Activated naive CD4-positive, alpha-beta T cell treated with anti-CD3 and anti-CD28 coated beads, Interleukin-2, amount 50 U/mL, for 16 hours (primary cell): ENCODE measurements around the gene APOC3.
"Not testable (repeated sequence)": the region's sequence is repeated elsewhere in the genome, so short reads cannot be mapped to it uniquely, and the experiment has no call there.

Experiments used
- DNase-seq: peaks from one replicate; pipeline ENCODE4 v3.0.0-alpha.2; 2020

APOC3 gene

GRCh38 chr11:116832350-116833290 lies 2.9 kb downstream of the APOC3 start:
- DNase-seq: no peak

DNA sequence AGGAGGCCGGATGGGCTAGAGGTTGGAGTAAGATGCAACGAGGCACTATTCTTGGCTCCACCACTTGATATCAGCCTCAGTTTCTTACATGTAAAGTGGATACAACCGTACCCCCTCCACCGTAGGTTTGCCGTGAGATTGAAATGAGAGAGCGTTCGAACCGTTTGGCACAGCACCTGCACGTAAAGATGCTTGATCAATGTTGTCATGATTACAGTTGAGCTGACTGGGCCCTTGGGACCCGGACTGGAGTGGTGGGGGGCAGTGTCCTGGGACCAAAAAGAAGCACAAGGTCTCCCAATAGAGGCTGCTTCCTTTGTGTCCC lies 3.7 kb downstream of the APOC3 start:
- no peak for DNase-seq

DNA sequence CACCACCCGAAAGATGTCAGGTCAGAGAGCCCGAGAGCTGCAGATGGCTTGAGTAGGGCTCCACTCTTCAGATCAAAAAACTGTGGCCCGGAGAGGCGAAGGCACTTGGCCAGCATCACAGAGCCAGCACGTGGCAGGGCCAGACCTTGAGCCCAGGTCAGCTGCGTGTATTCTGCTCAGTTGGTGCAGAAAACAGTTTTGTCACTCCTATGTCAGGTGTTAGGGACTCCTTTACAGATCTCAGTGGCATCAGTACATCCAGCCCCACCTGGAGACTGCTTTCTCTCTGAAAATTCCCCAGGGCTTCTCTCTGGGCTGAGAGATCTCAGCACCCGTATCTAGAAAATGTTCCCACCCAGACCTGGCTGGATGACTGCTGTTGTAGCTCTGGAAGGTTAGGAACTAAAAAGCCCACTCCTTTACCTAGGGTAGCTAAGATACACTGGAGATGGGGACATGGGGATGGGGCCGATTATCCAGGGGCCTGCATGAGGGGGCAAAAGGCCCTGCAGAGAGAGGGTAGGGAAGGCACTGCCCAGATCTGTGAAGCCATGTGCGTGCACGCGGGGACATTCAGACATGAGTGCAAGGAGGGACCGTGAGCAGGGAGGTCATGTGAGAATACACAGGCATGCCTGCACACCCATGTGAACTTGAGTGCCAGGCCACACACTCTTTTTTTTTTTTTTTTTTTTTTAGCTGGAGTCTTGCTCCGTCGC lies 4.3 kb downstream of the APOC3 start:
- DNase-seq: no peak

- not testable (repeated sequence) for DNase-seq
Measured at GRCh38 chr11:116834535-116835041, 4.9 kb downstream of the APOC3 start.

GRCh38 chr11:116835042-116835772 lies 5.5 kb downstream of the APOC3 start:
- DNase-seq: no peak

DNA sequence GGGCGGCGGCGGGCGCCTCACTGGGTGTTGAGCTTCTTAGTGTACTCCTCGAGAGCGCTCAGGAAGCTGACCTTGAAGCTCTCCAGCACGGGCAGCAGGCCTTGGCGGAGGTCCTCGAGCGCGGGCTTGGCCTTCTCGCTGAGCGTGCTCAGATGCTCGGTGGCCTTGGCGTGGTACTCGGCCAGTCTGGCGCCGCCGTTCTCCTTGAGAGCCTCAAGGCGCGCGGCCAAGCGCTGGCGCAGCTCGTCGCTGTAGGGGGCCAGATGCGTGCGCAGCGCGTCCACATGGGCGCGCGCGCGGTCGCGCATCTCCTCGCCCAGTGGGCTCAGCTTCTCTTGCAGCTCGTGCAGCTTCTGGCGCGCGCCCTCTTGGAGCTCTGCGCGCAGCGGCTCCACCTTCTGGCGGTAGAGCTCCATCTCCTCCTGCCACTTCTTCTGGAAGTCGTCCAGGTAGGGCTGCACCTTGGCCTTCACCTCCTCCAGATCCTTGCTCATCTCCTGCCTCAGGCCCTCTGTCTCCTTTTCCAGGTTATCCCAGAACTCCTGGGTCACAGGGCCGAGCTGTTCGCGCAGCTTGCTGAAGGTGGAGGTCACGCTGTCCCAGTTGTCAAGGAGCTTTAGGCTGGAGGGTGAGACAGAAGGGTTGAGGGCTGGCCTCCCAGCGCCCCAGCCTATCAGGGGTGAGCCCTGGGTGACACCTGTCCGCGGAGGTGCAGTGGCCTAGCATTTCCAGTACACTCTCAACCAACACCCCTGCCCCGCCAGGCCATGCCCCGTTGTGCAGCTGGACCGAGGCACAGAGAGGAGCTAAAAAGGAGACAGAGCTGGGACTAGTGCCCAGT lies 6.3 kb downstream of the APOC3 start:
- peak; percentile 81 for DNase-seq

DNA sequence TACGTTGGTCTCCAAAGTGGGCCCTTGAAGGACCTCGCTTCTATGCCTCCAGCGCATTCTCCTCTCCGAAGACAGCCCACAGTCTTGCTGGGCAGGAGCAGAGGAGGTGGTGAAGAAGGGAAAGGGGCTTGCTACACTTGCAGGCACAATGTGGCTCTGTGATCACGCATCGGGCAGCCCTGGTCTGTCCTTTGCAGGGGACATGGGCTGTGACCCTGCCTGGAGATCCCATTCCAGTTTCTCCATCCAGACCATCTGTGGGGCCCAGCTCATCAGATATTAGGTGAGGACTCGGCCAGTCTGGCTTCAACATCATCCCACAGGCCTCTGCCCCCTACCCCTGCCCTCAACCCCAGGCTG lies 6.9 kb downstream of the APOC3 start:
- no peak for DNase-seq

DNA sequence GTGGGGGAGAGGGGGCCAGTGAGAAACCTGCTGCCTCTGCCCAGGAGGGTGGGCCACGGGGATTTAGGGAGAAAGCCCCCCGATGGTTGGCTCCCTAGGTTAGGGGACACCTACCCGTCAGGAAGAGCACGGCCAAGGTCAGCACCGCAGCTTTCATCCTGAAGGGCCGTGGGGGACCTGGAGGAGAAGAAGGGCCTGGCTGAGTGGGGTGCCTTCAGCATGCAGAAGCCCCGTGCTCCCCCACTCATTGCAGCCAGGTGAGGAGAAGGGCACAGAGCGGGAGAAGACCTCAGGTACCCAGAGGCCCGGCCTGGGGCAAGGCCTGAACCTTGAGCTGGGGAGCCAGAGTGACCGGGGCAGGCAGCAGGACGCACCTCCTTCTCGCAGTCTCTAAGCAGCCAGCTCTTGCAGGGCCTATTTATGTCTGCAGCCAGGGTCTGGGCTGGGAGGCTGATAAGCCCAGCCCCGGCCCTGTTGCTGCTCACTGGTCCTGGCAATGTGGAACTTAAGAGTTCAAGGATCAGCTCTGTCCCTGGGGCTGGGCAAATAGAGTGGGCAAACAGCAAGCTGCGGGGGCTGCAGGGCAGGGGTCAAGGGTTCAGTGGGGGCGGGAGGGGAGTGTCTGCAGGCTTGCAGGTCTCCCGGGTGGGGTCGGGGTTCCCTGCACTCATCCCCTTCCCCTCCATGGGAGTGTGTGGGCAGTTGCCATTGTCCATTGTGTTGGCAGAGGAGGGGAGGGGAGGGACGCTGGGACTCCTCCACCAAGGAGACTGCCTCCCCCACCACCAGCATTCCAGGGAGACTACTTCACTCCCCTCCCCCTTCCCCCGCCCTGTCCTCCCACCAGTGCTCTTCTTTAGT lies 7.8 kb downstream of the APOC3 start, which contains the start of gene APOA1:
TSS of gene APOA1 (minus strand) at position 392 of the 861 bp plus-strand sequence. CDS start at position 157, 235 bp downstream.
- no peak for DNase-seq

DNA sequence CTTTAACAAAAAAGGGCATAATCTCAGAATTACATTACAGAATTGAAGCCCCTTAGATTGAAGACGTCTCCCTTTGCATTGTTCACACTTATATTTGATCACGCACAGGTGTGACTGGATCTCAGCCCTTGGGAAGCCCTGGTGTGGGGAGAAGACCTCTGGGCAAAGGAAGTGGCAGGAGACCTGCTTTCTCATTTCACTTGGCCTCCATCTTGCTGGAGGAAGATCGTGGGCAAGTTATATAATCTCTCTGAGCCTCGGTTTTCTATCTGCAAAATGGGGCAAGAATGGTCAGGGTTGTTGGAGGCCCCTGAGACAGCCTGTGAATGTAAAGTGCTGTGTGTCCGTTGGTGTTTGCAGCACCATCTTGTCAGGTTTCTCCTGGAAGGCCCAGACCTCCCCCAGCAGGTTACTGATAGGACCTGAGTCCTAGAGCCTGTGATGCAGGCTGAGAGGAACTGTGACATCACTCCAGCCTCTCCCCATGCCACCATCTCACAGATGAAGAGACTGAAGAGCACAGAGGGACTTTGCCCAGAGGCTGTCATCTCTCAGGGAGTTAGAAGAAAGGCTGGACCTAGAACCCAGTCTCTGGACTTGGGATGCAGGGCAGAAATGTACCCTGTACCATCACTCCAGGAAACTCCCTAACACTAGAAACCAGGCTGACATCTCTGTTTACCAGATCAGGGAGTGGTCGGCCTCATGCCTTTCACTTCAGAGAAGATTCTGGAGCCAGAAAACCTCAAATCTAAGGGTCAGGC lies 8.8 kb downstream of the APOC3 start:
- no peak for DNase-seq

DNA sequence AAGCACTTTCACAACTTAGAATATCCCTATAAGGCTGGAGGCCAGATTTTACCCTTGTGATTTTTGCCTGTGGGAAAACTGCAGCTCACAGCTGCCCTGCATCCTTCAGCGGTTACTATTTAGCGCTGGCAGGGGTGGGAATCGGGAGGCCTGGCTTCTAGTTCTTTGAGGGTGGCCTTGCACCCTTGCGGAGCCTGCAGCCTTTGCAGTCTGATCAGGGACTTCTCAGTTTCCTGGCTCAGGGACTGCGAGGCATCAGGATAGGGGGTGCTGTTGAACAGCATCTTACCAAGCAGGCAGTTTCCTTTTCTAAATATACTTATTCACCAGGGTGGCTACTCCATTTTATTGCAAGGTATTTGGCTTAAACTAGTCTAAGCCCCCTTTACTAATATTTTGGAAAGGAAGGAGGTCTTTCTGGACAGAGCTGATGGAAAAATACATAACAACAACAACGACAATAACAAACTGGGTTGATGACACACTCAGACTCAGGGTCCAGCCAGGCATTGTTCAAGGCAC lies 10.6 kb downstream of the APOC3 start:
- no peak for DNase-seq

DNA sequence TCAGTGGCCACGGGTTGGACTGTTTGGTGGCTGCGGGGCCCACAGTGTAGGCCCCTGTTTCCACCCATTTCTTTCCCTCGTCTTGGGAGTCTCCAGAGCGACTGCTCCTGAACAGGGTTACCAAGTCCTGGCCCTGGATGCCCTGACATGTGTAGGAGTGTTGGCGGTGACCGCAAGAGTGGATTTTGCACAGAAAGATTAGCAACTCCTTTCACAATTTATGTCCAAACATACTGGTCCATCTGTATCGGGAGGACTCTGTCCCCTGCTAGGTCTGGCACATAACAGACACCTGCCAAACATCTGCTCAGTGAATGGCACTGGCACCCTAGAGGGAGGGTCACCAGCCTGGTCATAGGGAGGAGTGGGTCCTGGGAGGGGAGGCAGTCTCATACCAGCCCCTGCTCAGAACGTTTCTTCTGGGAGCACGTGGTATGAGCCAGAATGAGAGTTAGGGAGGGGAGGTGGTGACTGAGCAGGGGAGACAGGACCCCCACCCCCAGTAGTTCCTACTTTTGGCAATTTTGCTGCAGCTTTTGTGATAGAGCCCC lies 11.1 kb downstream of the APOC3 start:
- no peak for DNase-seq

- no peak for DNase-seq
Measured at GRCh38 chr11:116842117-116842516, 12.4 kb downstream of the APOC3 start.

- no peak for DNase-seq
Measured at GRCh38 chr11:116842909-116843308, 13.2 kb downstream of the APOC3 start.

GRCh38 chr11:116843661-116844060 lies 14.0 kb downstream of the APOC3 start:
- DNase-seq: no peak

DNA sequence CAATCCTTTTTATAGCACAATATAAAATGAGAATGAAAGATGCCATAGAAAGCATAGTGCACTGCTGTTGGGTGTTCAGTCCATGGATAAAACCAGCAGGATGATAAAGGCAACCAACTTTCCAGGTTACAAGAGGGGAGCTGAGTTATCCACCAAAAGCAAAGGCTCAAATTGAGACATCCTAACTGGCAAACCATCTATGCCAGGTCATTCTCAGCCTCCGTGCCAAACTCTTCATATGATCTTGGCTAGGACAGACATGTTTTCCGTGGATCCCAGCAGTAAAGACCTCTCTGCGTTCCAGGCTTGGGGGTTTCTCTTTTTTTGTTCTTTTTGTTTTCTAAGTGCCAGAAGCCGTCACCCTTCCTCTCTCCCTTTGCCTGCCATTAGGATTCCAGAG lies 15.0 kb downstream of the APOC3 start:
- DNase-seq: no peak

DNA sequence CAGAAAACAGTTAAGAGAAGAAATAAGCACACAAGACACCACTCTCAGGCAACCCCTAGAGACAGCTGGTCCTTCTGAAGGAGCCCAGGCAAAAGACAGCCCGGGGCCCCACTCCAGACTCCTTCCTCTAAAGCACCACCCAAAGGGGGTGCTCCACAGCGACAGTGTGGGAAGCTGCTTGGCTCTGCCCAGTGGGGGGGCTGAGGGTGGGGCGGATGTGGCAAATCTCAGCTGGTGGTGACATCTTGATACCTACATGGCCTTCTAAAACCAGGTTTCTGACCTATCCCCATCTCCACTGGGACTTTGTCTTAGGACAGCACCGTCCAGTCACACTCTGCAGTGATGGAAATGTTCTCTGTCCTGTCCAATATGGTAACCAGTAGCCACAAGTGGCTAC lies 17.9 kb downstream of the APOC3 start:
- no peak for DNase-seq

- no peak for DNase-seq
Measured at GRCh38 chr11:116849060-116849459, 19.4 kb downstream of the APOC3 start.

GRCh38 chr11:116849486-116849885 lies 19.8 kb downstream of the APOC3 start:
- DNase-seq: no peak

DNA sequence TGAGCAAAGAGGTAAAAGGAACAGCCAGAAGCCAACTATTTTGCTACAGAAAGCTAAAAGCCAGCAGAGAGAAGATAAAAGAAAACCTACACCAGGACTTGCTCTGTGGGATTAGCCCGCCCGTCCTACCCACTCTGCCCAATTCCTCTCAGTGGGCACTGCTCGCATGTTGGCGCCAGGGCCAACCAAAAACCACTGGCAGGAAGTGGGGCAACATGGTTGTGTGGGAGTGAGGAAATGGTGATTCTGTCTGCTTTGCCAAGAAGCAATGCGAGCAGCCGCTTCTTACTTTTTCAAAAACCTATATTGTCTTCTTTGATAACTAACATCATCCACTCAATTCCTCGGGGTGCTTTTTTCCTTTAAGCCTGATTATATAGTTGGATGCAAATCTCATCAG lies 21.9 kb downstream of the APOC3 start:
- DNase-seq: no peak
